ENCODE results near the gene LSM12. TPM values are rescaled to one million over a fixed set of nuclear protein-coding genes. Genes with fewer than 3 reads are reported as not detected.
"Not testable (repeated sequence)": the region's sequence is repeated elsewhere in the genome, so short reads cannot be mapped to it uniquely, and the experiment has no call there.

LSM12 gene
- total and polyA plus RNA-seq, 4 donors: 14.8 to 54.6 (median 35.6) TPM

DNA sequence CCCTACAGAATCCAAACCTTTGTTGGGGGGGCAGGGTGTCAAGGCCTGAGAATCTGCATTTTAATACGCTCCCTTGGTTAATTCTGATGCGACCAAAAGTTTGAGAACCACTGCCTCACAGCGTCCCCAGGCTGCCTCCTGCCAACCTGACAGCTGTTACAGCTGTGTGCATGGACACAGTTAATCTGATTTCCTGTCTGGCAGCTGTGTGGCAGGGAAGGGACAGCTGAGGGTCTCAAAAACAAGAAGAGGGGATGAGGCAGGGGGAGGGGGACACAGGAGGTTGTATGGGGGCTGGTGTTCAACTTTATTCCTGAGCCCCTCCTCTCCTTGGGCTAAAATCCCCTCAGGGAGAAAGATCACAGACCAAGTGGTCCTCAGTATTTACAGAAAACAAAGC is 39.5 kb upstream of the LSM12 start:
- no peaks in the 10 kb centered on the region for H3K9me3 ChIP-seq (ENCODE audit: control insufficient read depth in 4 of 4, insufficient read depth in 3 of 4, low read length in 3 of 4)
- DNase-seq (peak in 2 of 3 donors; percentile 54 to 72), ATAC-seq (ENCODE audit: insufficient read depth, low FRiP score) (no peak)
- no peak overlapping the region for H3K27ac ChIP-seq (ENCODE audit: low read depth in 1 of 2, low read length in 1 of 2)
- TF ChIP-seq, protein P1, sequence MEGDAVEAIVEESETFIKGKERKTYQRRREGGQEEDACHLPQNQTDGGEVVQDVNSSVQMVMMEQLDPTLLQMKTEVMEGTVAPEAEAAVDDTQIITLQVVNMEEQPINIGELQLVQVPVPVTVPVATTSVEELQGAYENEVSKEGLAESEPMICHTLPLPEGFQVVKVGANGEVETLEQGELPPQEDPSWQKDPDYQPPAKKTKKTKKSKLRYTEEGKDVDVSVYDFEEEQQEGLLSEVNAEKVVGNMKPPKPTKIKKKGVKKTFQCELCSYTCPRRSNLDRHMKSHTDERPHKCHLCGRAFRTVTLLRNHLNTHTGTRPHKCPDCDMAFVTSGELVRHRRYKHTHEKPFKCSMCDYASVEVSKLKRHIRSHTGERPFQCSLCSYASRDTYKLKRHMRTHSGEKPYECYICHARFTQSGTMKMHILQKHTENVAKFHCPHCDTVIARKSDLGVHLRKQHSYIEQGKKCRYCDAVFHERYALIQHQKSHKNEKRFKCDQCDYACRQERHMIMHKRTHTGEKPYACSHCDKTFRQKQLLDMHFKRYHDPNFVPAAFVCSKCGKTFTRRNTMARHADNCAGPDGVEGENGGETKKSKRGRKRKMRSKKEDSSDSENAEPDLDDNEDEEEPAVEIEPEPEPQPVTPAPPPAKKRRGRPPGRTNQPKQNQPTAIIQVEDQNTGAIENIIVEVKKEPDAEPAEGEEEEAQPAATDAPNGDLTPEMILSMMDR (IDR thresholded peaks at IDR 0.05; ENCODE audit: control extremely low read depth, extremely low read depth): no peak
- no peak overlapping the region for H3K4me3 ChIP-seq
- no peak overlapping the region for H3K9ac ChIP-seq (ENCODE audit: insufficient read depth in 1 of 2, low read length in 2 of 2)
- peaks cover 0 to 47% (median 34%) of the 10 kb centered on the region in 5 donors for H3K4me1 ChIP-seq (ENCODE audit: control insufficient read depth in 5 of 5, insufficient read depth in 5 of 5, low read length in 5 of 5)
- H3K27me3 ChIP-seq (ENCODE audit: control insufficient read depth in 3 of 3, insufficient read depth in 3 of 3, low read length in 2 of 3): no peaks in the 10 kb centered on the region
- peaks cover 0 to 13% (median 7%) of the 10 kb centered on the region in 4 donors for H3K36me3 ChIP-seq (ENCODE audit: control insufficient read depth in 4 of 4, insufficient read depth in 4 of 4, low read length in 4 of 4)
- WGBS, 2 donors: 34 to 35% methylated on average over 3 of the region's 3 CpGs

DNA sequence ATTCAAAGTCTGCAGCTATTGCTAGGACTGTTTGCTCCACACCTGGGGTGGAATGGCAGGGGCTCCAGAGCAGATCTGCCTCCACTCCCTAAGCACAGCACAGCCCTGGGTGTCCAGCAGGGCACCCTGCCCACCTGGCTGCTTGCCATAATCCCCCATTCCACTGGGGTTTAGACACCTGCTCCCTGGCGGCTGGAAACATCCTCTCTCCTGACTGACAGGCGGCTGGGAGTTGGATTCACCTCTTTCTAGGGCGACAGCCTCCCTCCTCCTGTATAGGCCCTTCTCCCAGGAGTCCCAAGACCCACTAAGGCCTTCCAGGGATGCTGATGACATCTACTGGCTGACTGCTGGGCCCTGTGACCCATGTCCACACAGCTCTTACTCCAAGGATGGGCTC is 39.0 kb upstream of the LSM12 start:
- Histone ChIP-seq H3K9ac (ENCODE audit: insufficient read depth in 1 of 2, low read length in 2 of 2) (peak overlapping the region in 1 of 2 donors; percentile 42), H3K4me3 (no peak overlapping the region), H3K4me1 (ENCODE audit: control insufficient read depth in 5 of 5, insufficient read depth in 5 of 5, low read length in 5 of 5) (peaks cover 0 to 43% (median 30%) of the 10 kb centered on the region in 5 donors), H3K9me3 (ENCODE audit: control insufficient read depth in 4 of 4, insufficient read depth in 3 of 4, low read length in 3 of 4) (no peaks in the 10 kb centered on the region), H3K27me3 (ENCODE audit: control insufficient read depth in 3 of 3, insufficient read depth in 3 of 3, low read length in 2 of 3) (no peaks in the 10 kb centered on the region), H3K36me3 (ENCODE audit: control insufficient read depth in 4 of 4, insufficient read depth in 4 of 4, low read length in 4 of 4) (peaks cover 0 to 11% (median 7%) of the 10 kb centered on the region in 4 donors), H3K27ac (ENCODE audit: low read depth in 1 of 2, low read length in 1 of 2) (no peak overlapping the region)
- TF ChIP-seq, protein P1 (IDR thresholded peaks at IDR 0.05; ENCODE audit: control extremely low read depth, extremely low read depth): no peak
- 85% methylated on average over 3 of the region's 3 CpGs for WGBS, 2 donors
- DNase-seq (no peak), ATAC-seq (ENCODE audit: insufficient read depth, low FRiP score) (no peak)

DNA sequence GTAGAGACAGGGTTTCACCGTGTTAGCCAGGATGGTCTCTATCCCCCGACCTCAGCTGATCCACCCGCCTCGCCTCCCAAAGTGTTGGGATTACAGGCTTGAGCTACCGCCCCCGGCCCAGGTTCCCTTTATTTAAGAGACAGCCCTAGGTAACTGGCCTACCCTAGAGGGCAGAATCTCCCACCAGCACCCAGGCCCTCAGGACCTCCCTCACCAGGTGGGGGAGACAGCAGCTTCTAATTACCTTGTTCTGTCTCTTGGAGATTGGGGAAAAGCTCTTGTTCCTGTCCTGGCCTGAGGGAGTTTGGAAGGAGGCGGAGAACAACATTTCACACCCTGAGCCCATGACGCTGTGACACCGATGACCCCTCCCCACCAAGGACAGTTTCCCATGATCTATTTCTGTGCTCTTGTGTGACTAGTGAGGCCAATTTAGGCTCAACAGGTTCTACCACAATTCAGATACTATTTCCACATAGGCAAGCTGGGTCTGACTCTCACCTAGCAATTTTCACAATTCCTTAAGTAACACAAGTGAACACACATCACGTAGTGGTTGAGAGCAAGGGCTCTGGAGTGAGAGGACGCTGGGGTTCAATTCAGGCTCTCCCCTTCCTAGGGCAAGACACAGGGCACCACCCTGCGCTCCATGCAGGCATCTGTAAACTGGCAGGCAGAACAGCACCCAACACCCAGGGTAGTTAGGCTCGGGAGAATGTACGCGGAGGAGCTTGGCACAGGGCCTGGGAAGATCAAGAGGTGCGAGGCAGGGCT is 36.6 kb upstream of the LSM12 start:
- peaks cover 0 to 10% (median 6%) of the 10 kb centered on the region in 4 donors for H3K36me3 ChIP-seq (ENCODE audit: control insufficient read depth in 4 of 4, insufficient read depth in 4 of 4, low read length in 4 of 4)
- H3K4me1 ChIP-seq (ENCODE audit: control insufficient read depth in 5 of 5, insufficient read depth in 5 of 5, low read length in 5 of 5): peaks cover 0 to 18% (median 10%) of the 10 kb centered on the region in 5 donors
- no peak overlapping the region for H3K4me3 ChIP-seq
- no peak overlapping the region for H3K9ac ChIP-seq (ENCODE audit: insufficient read depth in 1 of 2, low read length in 2 of 2)
- WGBS, 2 donors: 85 to 86% methylated on average over 16 of the region's 16 CpGs
- no peak for ATAC-seq (ENCODE audit: insufficient read depth, low FRiP score)
- H3K27me3 ChIP-seq (ENCODE audit: control insufficient read depth in 3 of 3, insufficient read depth in 3 of 3, low read length in 2 of 3): no peaks in the 10 kb centered on the region
- DNase-seq: peak in 1 of 3 donors; percentile 40
- H3K27ac ChIP-seq (ENCODE audit: low read depth in 1 of 2, low read length in 1 of 2): peak overlapping the region; percentile 9 to 32
- TF ChIP-seq, protein P1 (IDR thresholded peaks at IDR 0.05; ENCODE audit: control extremely low read depth, extremely low read depth): no peak
- H3K9me3 ChIP-seq (ENCODE audit: control insufficient read depth in 4 of 4, insufficient read depth in 3 of 4, low read length in 3 of 4): no peaks in the 10 kb centered on the region

DNA sequence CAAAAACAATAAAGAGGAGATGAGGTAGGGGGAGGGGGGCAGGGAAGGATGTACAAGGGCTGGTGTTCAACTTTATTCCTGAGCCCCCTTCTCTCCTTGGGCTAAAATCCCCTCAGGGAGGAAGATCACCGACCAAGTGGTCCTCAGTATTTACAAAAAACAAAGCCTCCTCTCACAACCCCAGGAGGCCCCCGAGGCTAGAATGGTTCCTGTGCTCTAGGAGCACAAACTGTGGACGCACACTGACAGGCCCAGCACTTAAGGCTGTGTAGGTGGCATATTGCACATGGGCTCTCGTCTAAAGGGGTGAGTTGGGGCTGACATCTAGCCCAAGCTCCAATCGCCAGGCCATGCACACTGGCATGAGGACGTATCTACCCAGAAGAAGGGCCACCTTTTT is 35.4 kb upstream of the LSM12 start:
- H3K27ac ChIP-seq (ENCODE audit: low read depth in 1 of 2, low read length in 1 of 2); H3K36me3 ChIP-seq (ENCODE audit: control insufficient read depth in 4 of 4, insufficient read depth in 4 of 4, low read length in 4 of 4); H3K4me3 ChIP-seq; H3K9me3 ChIP-seq (ENCODE audit: control insufficient read depth in 4 of 4, insufficient read depth in 3 of 4, low read length in 3 of 4); DNase-seq; ATAC-seq (ENCODE audit: insufficient read depth, low FRiP score); H3K27me3 ChIP-seq (ENCODE audit: control insufficient read depth in 3 of 3, insufficient read depth in 3 of 3, low read length in 2 of 3); H3K9ac ChIP-seq (ENCODE audit: insufficient read depth in 1 of 2, low read length in 2 of 2): not testable (repeated sequence)
- WGBS, 2 donors: 84 to 87% methylated on average over 6 of the region's 6 CpGs
- peaks cover 5 to 18% (median 9%) of the 10 kb centered on the region in 5 donors for H3K4me1 ChIP-seq (ENCODE audit: control insufficient read depth in 5 of 5, insufficient read depth in 5 of 5, low read length in 5 of 5)

All from lung (tissue), 12 donors.